Mammary epithelial cell (primary cell): ENCODE data around the gene TBC1D16.
A peak's percentile ranks its signal among the peaks of the same experiment; 100 is the strongest.

Experiments used
- EZH2 ChIP-seq: IDR thresholded peaks from 2 replicates; pipeline ENCODE4 v1.6.1; 2012; ENCODE audit warnings: low read length, inconsistent platforms, borderline replicate concordance
- TF ChIP-seq, protein P1 (sequence below), 2 donors: IDR thresholded peaks in 1 of 2; conservative IDR thresholded peaks in 1 of 2; 2 replicates each; pipeline ENCODE4 v1.5.1; 2011 to 2012; ENCODE audit warnings: inconsistent platforms in 2 of 2, low read length in 2 of 2, mild to moderate bottlenecking in 2 of 2, control low read depth in 1 of 2, low read depth in 1 of 2; ENCODE audit not compliant: insufficient read depth in 1 of 2; ENCODE audit errors: extremely low read depth in 1 of 2

DNA sequence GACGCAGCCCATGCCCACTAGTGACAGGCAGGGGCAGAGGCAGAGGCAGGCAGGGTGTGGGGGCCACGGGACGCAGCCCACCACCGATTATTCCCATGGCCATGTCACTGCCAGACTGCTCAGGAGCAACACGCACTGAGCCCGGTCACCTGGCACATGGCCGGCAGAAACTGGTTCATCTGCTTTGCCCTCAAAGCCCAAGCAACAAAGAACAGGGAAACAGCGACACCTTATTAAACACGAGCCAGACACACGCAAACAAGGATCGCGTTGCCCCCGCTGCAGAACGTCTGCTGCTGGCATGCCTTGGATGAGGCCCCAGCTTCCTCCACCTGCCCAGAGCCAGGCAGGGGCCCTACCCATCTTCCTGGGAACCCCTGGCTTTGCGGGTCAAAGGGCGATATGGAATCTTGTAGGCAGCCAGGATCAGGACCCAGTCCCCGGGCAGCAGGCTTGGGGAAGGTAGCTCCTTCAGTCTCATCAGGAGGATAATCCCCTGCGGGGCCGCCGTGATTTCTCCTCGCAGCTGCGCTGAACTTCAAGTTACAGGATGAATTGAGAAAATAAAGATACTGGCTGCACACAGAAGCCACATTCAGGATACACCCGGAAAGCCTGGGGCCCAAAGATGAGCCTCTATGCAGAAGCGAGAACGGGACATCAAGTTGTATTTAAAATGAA, 4.8 kb downstream of the TBC1D16 start:
- TF ChIP-seq, protein P1, sequence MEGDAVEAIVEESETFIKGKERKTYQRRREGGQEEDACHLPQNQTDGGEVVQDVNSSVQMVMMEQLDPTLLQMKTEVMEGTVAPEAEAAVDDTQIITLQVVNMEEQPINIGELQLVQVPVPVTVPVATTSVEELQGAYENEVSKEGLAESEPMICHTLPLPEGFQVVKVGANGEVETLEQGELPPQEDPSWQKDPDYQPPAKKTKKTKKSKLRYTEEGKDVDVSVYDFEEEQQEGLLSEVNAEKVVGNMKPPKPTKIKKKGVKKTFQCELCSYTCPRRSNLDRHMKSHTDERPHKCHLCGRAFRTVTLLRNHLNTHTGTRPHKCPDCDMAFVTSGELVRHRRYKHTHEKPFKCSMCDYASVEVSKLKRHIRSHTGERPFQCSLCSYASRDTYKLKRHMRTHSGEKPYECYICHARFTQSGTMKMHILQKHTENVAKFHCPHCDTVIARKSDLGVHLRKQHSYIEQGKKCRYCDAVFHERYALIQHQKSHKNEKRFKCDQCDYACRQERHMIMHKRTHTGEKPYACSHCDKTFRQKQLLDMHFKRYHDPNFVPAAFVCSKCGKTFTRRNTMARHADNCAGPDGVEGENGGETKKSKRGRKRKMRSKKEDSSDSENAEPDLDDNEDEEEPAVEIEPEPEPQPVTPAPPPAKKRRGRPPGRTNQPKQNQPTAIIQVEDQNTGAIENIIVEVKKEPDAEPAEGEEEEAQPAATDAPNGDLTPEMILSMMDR (conservative IDR thresholded peaks at IDR 0.05 in 1 of 2, IDR thresholded peaks at IDR 0.05 in 1 of 2; ENCODE audit: extremely low read depth in 1 of 2, insufficient read depth in 1 of 2, low read depth in 1 of 2, low read length in 2 of 2) = peak in 1 of 2 donors; percentile 28
- TF ChIP-seq EZH2 = no peak
